Fibroblast of skin of left biceps (primary cell): ENCODE measurements around the gene RAD51B.

Source experiments
- DNase-seq, 2 experiments: peaks; one replicate each; pipeline ENCODE4 v3.0.0-alpha.2; 2013; ENCODE audit warnings: low read depth in 2 of 2

Gene RAD51B

GRCh38 chr14:68681256-68682011 lies 861.9 kb downstream of the RAD51B start:
- no peak for DNase-seq

- DNase-seq = peak; percentile 99
These were observed 862.9 kb downstream of the RAD51B start for GRCh38 chr14:68682166-68683103.

- no peak for DNase-seq
These were observed 863.7 kb downstream of the RAD51B start for GRCh38 chr14:68683326-68683725.

GRCh38 chr14:68684466-68685418 lies 865.2 kb downstream of the RAD51B start:
- DNase-seq = no peak

- no peak for DNase-seq
These were observed 866.0 kb downstream of the RAD51B start for GRCh38 chr14:68685419-68686204.

GRCh38 chr14:68686205-68686465 lies 866.6 kb downstream of the RAD51B start:
- DNase-seq = no peak

- no peak for DNase-seq
These were observed 867.1 kb downstream of the RAD51B start for GRCh38 chr14:68686724-68687123.

- DNase-seq = peak; percentile 82
These were observed 868.2 kb downstream of the RAD51B start for GRCh38 chr14:68687746-68688145.

- peak; percentile 93 to 96 for DNase-seq
These were observed 869.3 kb downstream of the RAD51B start for GRCh38 chr14:68688872-68689371.

GRCh38 chr14:68689511-68689910 lies 869.9 kb downstream of the RAD51B start:
- DNase-seq = no peak

GRCh38 chr14:68690089-68690958 lies 870.7 kb downstream of the RAD51B start:
- no peak for DNase-seq

- no peak for DNase-seq
These were observed 871.6 kb downstream of the RAD51B start for GRCh38 chr14:68691031-68691791.

- no peak for DNase-seq
These were observed 872.2 kb downstream of the RAD51B start for GRCh38 chr14:68691792-68692118.

GRCh38 chr14:68692216-68692615 lies 872.6 kb downstream of the RAD51B start:
- DNase-seq = no peak

GRCh38 chr14:68692916-68693771 lies 873.6 kb downstream of the RAD51B start:
- DNase-seq = peak; percentile 59 to 64

GRCh38 chr14:68693926-68694325 lies 874.3 kb downstream of the RAD51B start:
- DNase-seq = no peak

- DNase-seq = no peak
These were observed 875.1 kb downstream of the RAD51B start for GRCh38 chr14:68694516-68695235.

- peak; percentile 98 for DNase-seq
These were observed 875.8 kb downstream of the RAD51B start for GRCh38 chr14:68695326-68695768.
